GM12878 (cell line): Measurements from ENCODE around the gene MYOM1. TPM values are rescaled to one million over a fixed set of nuclear protein-coding genes. Genes with fewer than 3 reads are reported as not detected.

Source experiments
- ATAC-seq: fragments of 200-7000 bp; cut with Tn5 transposase; 3 replicates; pipeline ENCODE4 v1.9.1; 2020; ENCODE audit warnings: mild to moderate bottlenecking, moderate library complexity
- BruUV-seq: library from RNA; stranded (reverse); fragments of 400-500 nt; replicated peaks from 2 replicates; lab custom pipeline; 2021; lab: Mats Ljungman, UMichigan
- CTCF ChIA-PET: fragments of 300-600 bp; sonication (Branson Sonifier 250); formaldehyde crosslinking; extraction: SDS; loops from one replicate; lab custom pipeline; 2021; ENCODE audit warnings: inconsistent platforms; lab: Yijun Ruan, JAX
- POLR2A ChIA-PET: fragments of 350-600 bp; formaldehyde crosslinking; extraction: SDS; loops from one replicate; lab custom pipeline; 2021; ENCODE audit warnings: inconsistent platforms; lab: Charles Lee
- RAD21 ChIA-PET: fragments of 300-600 bp; sonication (Branson Sonifier 250); formaldehyde crosslinking; loops from one replicate; lab custom pipeline; 2023; ENCODE audit warnings: antibody characterized with exemption; ENCODE audit not compliant: unreplicated experiment; lab: Charles Lee
- SMC1A ChIA-PET: fragments of 300-600 bp; sonication (Branson Sonifier 250); formaldehyde crosslinking; loops from one replicate; lab custom pipeline; 2023; ENCODE audit not compliant: unreplicated experiment, uncharacterized antibody; lab: Charles Lee
- DNase-seq: peaks from one replicate; pipeline ENCODE4 v3.0.0-alpha.2; 2011; ENCODE audit warnings: low read depth, low spot score
- FAIRE-seq: peaks from 3 replicates; lab custom pipeline; 2011; peaks lifted over from hg19 to GRCh38; lab: Jason Lieb, UNC
- H2AFZ ChIP-seq: 2 replicates; pipeline ENCODE4 v1.6.0; 2011; ENCODE audit warnings: low read depth, low read length, control low read depth; ENCODE audit not compliant: control insufficient read depth
- H3K27ac ChIP-seq: 2 replicates; pipeline ENCODE4 v1.5.1; 2011; ENCODE audit warnings: control low read depth; ENCODE audit not compliant: control insufficient read depth, insufficient read depth
- H3K27me3 ChIP-seq, 2 experiments: replicated peaks in 1 of 2; 2 replicates each; pipeline versions ENCODE4 v1.6.0 to v1.6.1; 2011; ENCODE audit warnings: low read length in 1 of 2; ENCODE audit not compliant: control insufficient read depth in 2 of 2, insufficient read depth in 2 of 2
- H3K36me3 ChIP-seq, 2 experiments: 2 replicates each; pipeline ENCODE4 v1.5.1; 2011; ENCODE audit warnings: low read length in 1 of 2; ENCODE audit not compliant: control insufficient read depth in 2 of 2, insufficient read depth in 2 of 2
- H3K4me1 ChIP-seq: 2 replicates; pipeline ENCODE4 v1.6.1; 2011; ENCODE audit warnings: mild to moderate bottlenecking, low read length, moderate library complexity, mixed read lengths; ENCODE audit not compliant: control insufficient read depth, insufficient read depth
- H3K4me2 ChIP-seq: 2 replicates; pipeline ENCODE4 v1.6.0; 2011; ENCODE audit warnings: control low read depth; ENCODE audit not compliant: control insufficient read depth, insufficient read depth
- H3K4me3 ChIP-seq: fragments of 200-600 bp; sonication (generic); 2 replicates; pipeline ENCODE4 v1.5.1; 2016
- H3K79me2 ChIP-seq: 2 replicates; pipeline ENCODE4 v1.6.0; 2011; ENCODE audit warnings: low read length; ENCODE audit not compliant: control insufficient read depth, insufficient read depth
- H3K9ac ChIP-seq: 2 replicates; pipeline ENCODE4 v1.8.0; 2011; ENCODE audit warnings: low read length, control low read depth, mixed read lengths; ENCODE audit not compliant: control insufficient read depth, insufficient read depth
- H3K9me3 ChIP-seq: replicated peaks from 3 replicates; pipeline ENCODE4 v1.5.1; 2011; ENCODE audit warnings: mild to moderate bottlenecking, low read length; ENCODE audit not compliant: control insufficient read depth, insufficient read depth
- H4K20me1 ChIP-seq: 2 replicates; pipeline ENCODE4 v1.6.0; 2011; ENCODE audit not compliant: control insufficient read depth, insufficient read depth
- HDAC2 ChIP-seq: fragments of 200-600 bp; sonication (generic); IDR thresholded peaks from 2 replicates; pipeline ENCODE4 v1.6.1; 2017
- NBN ChIP-seq: fragments of 450-650 bp; IDR thresholded peaks from 2 replicates; pipeline ENCODE4 v1.6.1; 2016
- RAD21 ChIP-seq: IDR thresholded peaks from 2 replicates; pipeline ENCODE4 v1.6.1; 2011; ENCODE audit warnings: mild to moderate bottlenecking, low read depth, low read length, moderate library complexity; ENCODE audit not compliant: insufficient read depth
- YBX1 ChIP-seq: fragments of 450-650 bp; IDR thresholded peaks from 2 replicates; pipeline ENCODE4 v1.6.1; 2016; ENCODE audit warnings: antibody characterized with exemption
- WGBS: methylation state at CpG from one replicate; pipeline ENCODE4 v1.1.6; 2016; ENCODE audit warnings: low lambda C conversion rate; ENCODE audit not compliant: insufficient replicate concordance, insufficient coverage; ENCODE audit errors: missing lambda C conversion rate; 5-methylcytosine and 5-hydroxymethylcytosine counted together
- in situ Hi-C: fragments of 300-500 bp; cut with MboI; formaldehyde crosslinking; loops from 9 replicates; pipeline ENCODE4 v1.14.3; 2018; ENCODE audit warnings: mixed read lengths
- intact Hi-C: fragments of 100-400 bp; cut with micrococcal nuclease; formaldehyde crosslinking; loops from one replicate; pipeline ENCODE4 v1.14.2; 2022; ENCODE audit not compliant: unreplicated experiment
- polyA plus RNA-seq, 11 experiments: library from polyadenylated mRNA; depleted of rRNA in 4 of 11; unstranded in 6 of 11; stranded (reverse) in 5 of 11; fragments of >200 nt; fragmentation: Nextera tagmentation in 4 of 11; fragmentation: Illumina TruSeq in 1 of 11; extraction: Ambion mirVana in 4 of 11; extraction: Trizol in 1 of 11; gene quantifications; 1 replicate in 1 of 11; 2 replicates in 10 of 11; pipeline versions ENCODE4 v1.2.1 to v1.2.3, GENCODE V29; 2011 to 2016; ENCODE audit warnings: inconsistent platforms in 2 of 11, missing spikeins in 2 of 11, low read depth in 1 of 11
- total RNA-seq, 4 experiments: library from RNA; depleted of rRNA in 3 of 4; stranded (reverse); fragments of >200 nt in 3 of 4; fragmentation: Illumina TruSeq in 1 of 4; extraction: Trizol in 1 of 4; gene quantifications; 2 replicates each; pipeline versions ENCODE4 v1.2.1 to v1.2.3, GENCODE V29; 2013 to 2021
- TF ChIP-seq, protein P1 (sequence below): IDR thresholded peaks from 2 replicates; pipeline ENCODE4 v1.6.1; 2012; ENCODE audit warnings: low read depth, low read length, improper control_type of control experiment
- TF ChIP-seq, protein P2 (sequence below), 3 experiments: IDR thresholded peaks in 2 of 3; conservative IDR thresholded peaks in 1 of 3; 2 replicates each; pipeline ENCODE4 v1.5.1; 2011; ENCODE audit warnings: low read depth in 3 of 3, low read length in 3 of 3, mild to moderate bottlenecking in 3 of 3, control low read depth in 2 of 3, moderate library complexity in 2 of 3, inconsistent platforms in 1 of 3, mixed read lengths in 1 of 3; ENCODE audit not compliant: control insufficient read depth in 2 of 3, insufficient read depth in 1 of 3; ENCODE audit errors: extremely low read depth in 1 of 3

MYOM1 gene
- total and polyA plus RNA-seq, 10 of the 15 experiments (the other 5 are each of a cell fraction or from before 2014, with no cell fraction given), result 0.06 to 1.0 (median 0.57) TPM

DNA sequence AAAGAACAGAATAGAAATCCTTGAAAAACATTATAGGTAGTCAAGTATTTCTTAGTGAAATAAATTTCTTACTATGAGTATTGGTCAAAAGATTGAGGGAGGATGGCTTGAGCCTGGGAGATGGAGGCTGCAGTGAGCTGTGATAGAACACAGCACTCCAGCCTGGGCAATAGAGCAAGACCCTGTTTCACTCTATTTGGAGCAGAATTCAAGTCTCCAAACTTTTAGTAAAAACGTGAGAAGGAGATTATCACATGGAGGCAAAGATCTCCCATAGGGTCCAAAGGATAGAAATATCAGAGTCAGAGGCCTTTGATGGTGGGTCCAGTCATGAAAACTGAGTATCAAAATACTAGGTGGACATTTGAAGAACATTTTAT is 25.4 kb upstream of the MYOM1 start (continued):
- TF ChIP-seq, protein P1, sequence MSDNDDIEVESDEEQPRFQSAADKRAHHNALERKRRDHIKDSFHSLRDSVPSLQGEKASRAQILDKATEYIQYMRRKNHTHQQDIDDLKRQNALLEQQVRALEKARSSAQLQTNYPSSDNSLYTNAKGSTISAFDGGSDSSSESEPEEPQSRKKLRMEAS, result no peak
- no peak for TF ChIP-seq NBN

DNA sequence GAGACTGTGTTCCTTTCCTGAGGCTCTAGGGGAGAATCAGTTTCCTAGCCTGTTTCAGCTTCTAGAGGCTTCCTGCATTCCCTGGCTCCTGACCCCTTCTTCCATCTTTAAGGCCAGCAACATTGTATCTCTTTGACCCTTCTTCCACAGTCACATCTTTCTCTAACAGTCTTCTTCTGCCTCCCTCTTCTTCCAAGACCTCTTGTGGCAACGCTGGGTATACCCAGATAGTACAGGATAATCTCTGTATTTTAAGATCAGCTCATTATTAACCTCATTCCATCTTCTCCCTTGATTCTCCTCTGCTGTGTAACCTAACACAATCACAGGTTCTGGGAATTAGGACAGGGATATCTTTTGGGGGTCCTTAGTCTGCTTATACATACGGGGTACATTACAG is 19.0 kb upstream of the MYOM1 start:
- BruUV-seq, result no TSS peak
- FAIRE-seq, result no peak
- Histone ChIP-seq H3K9ac (no peak overlapping the region), H3K36me3 (no peaks in the 10 kb centered on the region; a peak in 1 of 4 replicates), H3K4me1 (no peaks in the 10 kb centered on the region), H3K4me2 (no peak overlapping the region), H3K9me3 (peaks cover 13% of the 10 kb centered on the region), H2AFZ (no peak overlapping the region), H3K27me3 (no peaks in the 10 kb centered on the region), H3K4me3 (no peak overlapping the region), H4K20me1 (no peaks in the 10 kb centered on the region), H3K79me2 (peaks cover 3% of the 10 kb centered on the region), H3K27ac (no peak overlapping the region)
- in situ Hi-C loops, result no loop called here
- intact Hi-C loops, result no loop called here
- POLR2A ChIA-PET, result interaction anchor here (0.6 kb wide), 1 partner anchor 51 kb away, joined by 6 read pairs; no protein-coding TSS in a partner anchor
- SMC1A ChIA-PET, result interaction anchor here (1.0 kb wide), 1 partner anchor 122 kb away, joined by 3 read pairs; no protein-coding TSS in a partner anchor
- CTCF ChIA-PET, result interaction anchor here (0.9 to 1.8 kb wide), 6 partner anchors 9 to 88 kb away, joined by 3 to 8 read pairs (median 4); partner anchors contain the start of gene MYOM1
- no peak for DNase-seq
- WGBS, result 69% methylated on average over 2 of the region's 2 CpGs
- TF ChIP-seq HDAC2 (no peak), RAD21 (peak; percentile 18; the same call in 1 of the 2 replicates), YBX1 (no peak)
- TF ChIP-seq, protein P2, sequence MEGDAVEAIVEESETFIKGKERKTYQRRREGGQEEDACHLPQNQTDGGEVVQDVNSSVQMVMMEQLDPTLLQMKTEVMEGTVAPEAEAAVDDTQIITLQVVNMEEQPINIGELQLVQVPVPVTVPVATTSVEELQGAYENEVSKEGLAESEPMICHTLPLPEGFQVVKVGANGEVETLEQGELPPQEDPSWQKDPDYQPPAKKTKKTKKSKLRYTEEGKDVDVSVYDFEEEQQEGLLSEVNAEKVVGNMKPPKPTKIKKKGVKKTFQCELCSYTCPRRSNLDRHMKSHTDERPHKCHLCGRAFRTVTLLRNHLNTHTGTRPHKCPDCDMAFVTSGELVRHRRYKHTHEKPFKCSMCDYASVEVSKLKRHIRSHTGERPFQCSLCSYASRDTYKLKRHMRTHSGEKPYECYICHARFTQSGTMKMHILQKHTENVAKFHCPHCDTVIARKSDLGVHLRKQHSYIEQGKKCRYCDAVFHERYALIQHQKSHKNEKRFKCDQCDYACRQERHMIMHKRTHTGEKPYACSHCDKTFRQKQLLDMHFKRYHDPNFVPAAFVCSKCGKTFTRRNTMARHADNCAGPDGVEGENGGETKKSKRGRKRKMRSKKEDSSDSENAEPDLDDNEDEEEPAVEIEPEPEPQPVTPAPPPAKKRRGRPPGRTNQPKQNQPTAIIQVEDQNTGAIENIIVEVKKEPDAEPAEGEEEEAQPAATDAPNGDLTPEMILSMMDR (IDR thresholded peaks at IDR 0.05 in 2 of 3, conservative IDR thresholded peaks at IDR 0.05 in 1 of 3; ENCODE audit: control insufficient read depth in 2 of 3, extremely low read depth in 1 of 3, insufficient read depth in 1 of 3, low read depth in 3 of 3, low read length in 3 of 3), result 0 out of 6 replicates have a peak, but pooled peaks of 1 of the 3 experiments have one; percentile 24
- RAD21 ChIA-PET, result interaction anchor here (0.6 kb wide), 1 partner anchor 72 kb away, joined by 4 read pairs; no protein-coding TSS in a partner anchor
- ATAC-seq, result no peak
